ENCODE measurements around the gene CES3. TPM values are rescaled to one million over a fixed set of nuclear protein-coding genes. Genes with fewer than 3 reads are reported as not detected.
A peak's percentile ranks its signal among the peaks of the same experiment; 100 is the strongest.

Gene CES3
- total RNA-seq, result 1 to 10 TPM; 1.4 to 6.2 (median 2.9) TPM

- H3K27ac ChIP-seq, result peak within 1 kb of the TSS in 2 of 4 donors; percentile 20 to 26
- no peaks in the 10 kb centered on the region for H3K27me3 ChIP-seq
- peak; percentile 69 to 83 for ATAC-seq (ENCODE audit: low FRiP score in 2 of 2)
- peaks cover 0 to 11% (median 8%) of the 10 kb centered on the region in 4 donors for H3K4me1 ChIP-seq
- no peaks in the 10 kb centered on the region for H3K36me3 ChIP-seq
- 76 to 82% methylated on average over 13 to 16 of the region's 16 CpGs for WGBS, 2 donors
- no peaks in the 10 kb centered on the region for H3K9me3 ChIP-seq
- H3K4me3 ChIP-seq, result peak within 1 kb of the TSS in 1 of 4 donors; percentile 11
- DNase-seq, result peak in 1 of 2 donors; percentile 72
- TF ChIP-seq POLR2AphosphoS5 (IDR thresholded peaks at IDR 0.05), result no peak
- TF ChIP-seq CTCF (IDR thresholded peaks at IDR 0.05), result peak; percentile 45 to 65 (median 57)
These were observed at the start of gene CES3 for GRCh38 chr16:66961065-66961744. TSS of gene CES3 (plus strand) at chr16:66961266. CDS start at chr16:66961308, 42 bp downstream.

- TF ChIP-seq POLR2A (IDR thresholded peaks at IDR 0.05) (no peak), CTCF (IDR thresholded peaks at IDR 0.05) (no peak), POLR2AphosphoS5 (IDR thresholded peaks at IDR 0.05) (no peak), EP300 (IDR thresholded peaks at IDR 0.05) (no peak)
- Histone ChIP-seq H3K36me3 (no peaks in the 10 kb centered on the region), H3K4me3 (no peak overlapping the region), H3K27ac (no peak overlapping the region), H3K9me3 (no peaks in the 10 kb centered on the region), H3K4me1 (no peaks in the 10 kb centered on the region), H3K27me3 (no peaks in the 10 kb centered on the region)
- DNase-seq (no peak), ATAC-seq (ENCODE audit: low FRiP score in 2 of 2) (no peak)
- 60 to 98% methylated on average over 1 to 8 of the region's 8 CpGs for WGBS, 2 donors
These were observed 49.3 kb upstream of the CES3 start for GRCh38 chr16:66911801-66912200.

GRCh38 chr16:66913081-66913480 is 48.0 kb upstream of the CES3 start:
- Histone ChIP-seq H3K27me3 (no peaks in the 10 kb centered on the region), H3K27ac (no peak overlapping the region), H3K4me1 (no peaks in the 10 kb centered on the region), H3K9me3 (no peaks in the 10 kb centered on the region), H3K4me3 (no peak overlapping the region), H3K36me3 (no peaks in the 10 kb centered on the region)
- DNase-seq (no peak), ATAC-seq (ENCODE audit: low FRiP score in 2 of 2) (no peak)
- 57 to 61% methylated on average over 6 to 10 of the region's 10 CpGs for WGBS, 2 donors
- TF ChIP-seq CTCF (IDR thresholded peaks at IDR 0.05), result no peak
- no peak for TF ChIP-seq EP300 (IDR thresholded peaks at IDR 0.05)
- TF ChIP-seq POLR2AphosphoS5 (IDR thresholded peaks at IDR 0.05), result no peak
- no peak for TF ChIP-seq POLR2A (IDR thresholded peaks at IDR 0.05)

GRCh38 chr16:66913711-66914110 is 47.4 kb upstream of the CES3 start:
- Histone ChIP-seq H3K27me3 (no peaks in the 10 kb centered on the region), H3K4me1 (no peaks in the 10 kb centered on the region), H3K9me3 (no peaks in the 10 kb centered on the region), H3K4me3 (no peak overlapping the region), H3K27ac (no peak overlapping the region), H3K36me3 (no peaks in the 10 kb centered on the region)
- no peak for DNase-seq
- ATAC-seq (ENCODE audit: low FRiP score in 2 of 2), result no peak
- 68 to 93% methylated on average over 2 to 4 of the region's 4 CpGs for WGBS, 2 donors
- TF ChIP-seq CTCF (IDR thresholded peaks at IDR 0.05) (no peak), POLR2A (IDR thresholded peaks at IDR 0.05) (no peak), POLR2AphosphoS5 (IDR thresholded peaks at IDR 0.05) (no peak), EP300 (IDR thresholded peaks at IDR 0.05) (no peak)

- Histone ChIP-seq H3K9me3 (no peaks in the 10 kb centered on the region), H3K36me3 (no peaks in the 10 kb centered on the region), H3K27me3 (no peaks in the 10 kb centered on the region), H3K4me1 (no peaks in the 10 kb centered on the region), H3K27ac (no peak overlapping the region), H3K4me3 (no peak overlapping the region)
- WGBS, 2 donors, result 96 to 98% methylated on average over 7 of the region's 7 CpGs
- ATAC-seq (ENCODE audit: low FRiP score in 2 of 2) (no peak), DNase-seq (no peak)
- TF ChIP-seq POLR2AphosphoS5 (IDR thresholded peaks at IDR 0.05) (no peak), CTCF (IDR thresholded peaks at IDR 0.05) (no peak), POLR2A (IDR thresholded peaks at IDR 0.05) (no peak), EP300 (IDR thresholded peaks at IDR 0.05) (no peak)
These were observed 46.5 kb upstream of the CES3 start for GRCh38 chr16:66914541-66914940.

All from upper lobe of left lung (tissue), 6 donors.